NCI-H748 (cell line): ENCODE measurements around the gene CKS1B.
"Not testable (repeated sequence)": the region's sequence is repeated elsewhere in the genome, so short reads cannot be mapped to it uniquely, and the experiment has no call there.

ENCODE experiments used
- DNase-seq: peaks from one replicate; lab custom pipeline; 2025; ENCODE audit not compliant: unreplicated experiment; lab: John Stamatoyannopoulos, UW

The CKS1B gene

GRCh38 chr1:154963643-154964042 lies 10.8 kb upstream of the CKS1B start:
- no peak for DNase-seq

- DNase-seq: no peak
These were observed 10.1 kb upstream of the CKS1B start for GRCh38 chr1:154964359-154964758.

- DNase-seq: no peak
These were observed 8.4 kb upstream of the CKS1B start for GRCh38 chr1:154966111-154966510.

GRCh38 chr1:154967331-154967950 lies 7.0 kb upstream of the CKS1B start:
- DNase-seq: no peak

- DNase-seq: no peak
These were observed 5.8 kb upstream of the CKS1B start for GRCh38 chr1:154968731-154969130.

- no peak for DNase-seq
These were observed 5.2 kb upstream of the CKS1B start for GRCh38 chr1:154969246-154969645.

- no peak for DNase-seq
These were observed 4.5 kb upstream of the CKS1B start for GRCh38 chr1:154969860-154970452.

GRCh38 chr1:154970631-154971340 lies 3.7 kb upstream of the CKS1B start, which contains the start of gene SHC1:
Gene SHC1, minus strand, starts transcription at chr1:154970747. Its CDS starts 221 bp downstream, at chr1:154970526.
- DNase-seq: peak; percentile 59

- DNase-seq: no peak
These were observed 3.0 kb upstream of the CKS1B start for GRCh38 chr1:154971341-154971998.

GRCh38 chr1:154972213-154972516 lies 2.3 kb upstream of the CKS1B start:
- no peak for DNase-seq

GRCh38 chr1:154972517-154973343 lies 1.8 kb upstream of the CKS1B start:
- DNase-seq: no peak

GRCh38 chr1:154973344-154974101 lies 958 bp upstream of the CKS1B start:
- peak; percentile 95 for DNase-seq

- DNase-seq: peak; percentile 96
These were observed 427 bp downstream of the CKS1B start for GRCh38 chr1:154974808-154975408.

- peak; percentile 60 for DNase-seq
These were observed 1.1 kb downstream of the CKS1B start for GRCh38 chr1:154975409-154976059.

GRCh38 chr1:154977762-154978161 lies 3.3 kb downstream of the CKS1B start:
- not testable (repeated sequence) for DNase-seq

GRCh38 chr1:154978360-154978759 lies 3.9 kb downstream of the CKS1B start:
- DNase-seq: no peak

GRCh38 chr1:154982341-154982740 lies 7.9 kb downstream of the CKS1B start:
- DNase-seq: peak; percentile 27

- DNase-seq: peak; percentile 100
These were observed 8.6 kb downstream of the CKS1B start, which contains the start of gene FLAD1 for GRCh38 chr1:154982897-154983648. Gene FLAD1, plus strand, starts transcription at chr1:154983344. Its CDS starts 351 bp downstream, at chr1:154983695.
